GM21619 (cell line): ENCODE data around the gene TMEM240.

ENCODE experiments used
- ATAC-seq: cut with Tn5 transposase; IDR thresholded peaks from one replicate; pipeline ENCODE4 v1.9.1; 2021; ENCODE audit not compliant: unreplicated experiment

TMEM240 gene

DNA sequence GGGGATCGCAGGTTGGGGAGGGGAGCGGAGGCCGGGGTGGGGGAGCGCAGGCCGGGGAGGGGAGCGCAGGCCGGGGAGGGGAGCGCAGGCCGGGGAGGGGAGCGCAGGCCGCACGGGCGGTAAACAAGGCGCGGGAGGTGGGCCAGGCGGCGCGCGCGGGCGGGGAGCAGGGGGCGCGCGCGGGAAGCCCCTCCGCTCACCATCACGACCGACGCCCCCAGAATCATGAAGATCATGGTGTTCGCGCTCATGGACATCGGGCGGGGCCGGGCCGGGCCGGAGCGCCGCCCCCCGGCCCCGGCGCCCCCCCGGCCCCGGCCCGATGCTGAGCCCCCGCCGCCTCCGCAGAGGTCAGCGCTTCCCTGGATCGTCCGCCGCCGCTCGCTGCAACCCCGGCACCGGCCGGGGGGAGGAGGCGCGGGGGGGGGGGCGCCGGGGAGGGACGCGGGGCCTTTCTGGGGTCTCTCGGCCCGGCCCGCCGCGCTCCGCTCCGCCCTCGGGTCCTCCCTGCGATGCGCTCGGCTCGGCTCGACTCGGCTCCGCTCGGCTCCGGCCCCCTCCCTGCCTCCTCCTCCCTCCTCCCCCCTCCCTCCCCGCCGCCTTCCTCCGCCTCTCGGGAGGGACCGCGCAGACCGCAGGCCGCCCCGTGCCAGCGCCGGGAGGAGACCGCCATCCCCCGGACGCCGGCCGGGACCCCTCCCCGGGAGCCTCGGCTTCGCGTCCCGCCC lies at the start of gene TMEM240:
TMEM240 (minus strand) TSS at position 535 of the 728 bp plus-strand sequence; CDS start at position 257, 278 bp downstream.
- ATAC-seq, result no peak

DNA sequence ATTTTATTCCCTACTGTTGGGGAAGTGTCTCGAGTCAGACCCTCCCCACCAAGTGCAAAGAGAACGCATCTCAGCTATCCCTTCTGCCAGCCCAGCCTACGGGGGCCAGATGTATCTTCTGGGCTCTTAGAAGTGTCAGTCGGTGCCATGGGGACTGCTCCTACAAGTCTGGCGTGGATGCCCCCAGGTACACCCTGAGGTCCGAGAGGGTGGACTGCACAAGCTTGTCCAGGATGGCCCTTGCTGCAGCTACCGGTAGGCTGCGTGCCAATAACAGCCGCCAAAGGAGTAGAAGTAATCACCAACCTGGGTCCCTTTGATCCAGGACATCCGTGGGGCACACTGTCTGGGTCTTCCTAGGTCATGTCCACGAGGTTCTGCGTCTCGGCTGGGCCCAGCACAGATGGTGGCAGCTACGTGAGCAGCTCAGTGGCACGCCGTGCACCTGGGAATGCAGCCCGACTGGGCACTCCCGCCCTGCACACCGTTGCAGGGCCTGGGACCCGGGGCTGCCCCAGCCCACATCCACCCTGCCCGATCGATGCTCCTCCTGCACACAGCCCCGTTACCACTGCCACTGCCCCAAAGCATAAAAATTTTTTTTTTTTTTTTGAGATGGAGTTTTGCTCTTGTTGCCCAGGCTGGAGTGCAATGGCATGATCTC lies 43.1 kb upstream of the TMEM240 start:
- no peak for ATAC-seq

DNA sequence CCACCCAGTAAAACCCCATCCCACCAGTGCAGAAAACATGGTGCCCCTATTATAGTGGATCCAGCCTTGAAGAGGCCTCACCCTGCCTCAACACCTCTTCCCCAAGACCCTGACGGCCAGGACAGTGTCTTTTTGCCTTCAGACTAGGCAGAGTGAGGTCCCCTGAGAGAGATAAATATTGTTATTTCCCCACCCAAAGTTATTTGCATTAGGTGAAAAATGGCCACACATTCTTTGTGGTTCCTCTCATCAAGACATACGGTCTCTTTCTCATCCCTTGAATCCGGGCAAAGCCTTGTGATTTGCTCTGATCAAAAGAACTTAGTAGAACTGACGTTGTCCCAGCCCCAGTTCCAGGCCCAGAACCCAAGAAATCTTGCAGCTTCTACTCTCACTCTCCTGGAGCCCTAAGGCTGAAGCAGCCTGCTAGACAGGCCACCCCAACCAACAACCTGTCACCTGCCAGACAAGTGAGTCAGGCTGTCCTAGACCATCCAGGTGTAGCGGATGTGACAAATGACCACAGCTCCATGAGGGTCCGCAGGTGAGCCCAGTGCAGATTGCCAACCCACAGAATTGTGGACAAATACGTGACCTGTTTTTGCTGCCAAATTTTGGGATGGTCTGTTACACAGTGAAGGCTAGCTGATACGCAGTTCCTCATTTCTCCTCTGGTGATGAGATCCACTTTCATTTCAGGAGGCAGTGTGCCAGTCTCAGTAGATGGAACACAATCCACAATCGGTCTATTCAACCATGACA lies 42.3 kb upstream of the TMEM240 start:
- ATAC-seq, result no peak

DNA sequence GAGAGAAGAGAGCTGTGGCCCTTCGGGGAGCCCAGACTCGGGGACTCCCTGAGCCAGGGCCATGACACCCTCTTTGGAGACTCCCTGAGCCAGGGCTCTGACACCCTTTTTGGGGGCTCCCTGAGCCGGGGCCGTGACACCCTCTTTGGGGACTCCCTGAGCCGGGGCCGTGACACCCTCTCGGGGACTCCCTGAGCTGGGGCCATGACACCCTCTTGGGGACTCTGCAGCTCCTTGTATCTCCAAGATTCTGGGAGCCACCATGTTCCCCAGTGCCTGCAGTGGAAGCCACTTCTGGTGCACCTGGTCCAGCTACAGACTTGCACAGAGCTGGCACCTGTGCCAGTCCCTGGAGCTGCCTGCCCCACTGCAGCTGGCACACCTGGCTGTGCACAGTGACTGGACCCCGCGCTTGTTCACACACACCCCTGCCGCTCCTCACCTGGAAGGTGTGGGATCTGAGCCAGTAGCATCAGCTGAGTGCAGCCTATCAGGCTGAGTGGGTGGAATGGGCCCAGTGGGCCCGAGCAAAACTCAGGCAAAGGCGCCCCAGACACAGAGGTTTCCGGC lies 38.0 kb upstream of the TMEM240 start:
- ATAC-seq, result no peak

DNA sequence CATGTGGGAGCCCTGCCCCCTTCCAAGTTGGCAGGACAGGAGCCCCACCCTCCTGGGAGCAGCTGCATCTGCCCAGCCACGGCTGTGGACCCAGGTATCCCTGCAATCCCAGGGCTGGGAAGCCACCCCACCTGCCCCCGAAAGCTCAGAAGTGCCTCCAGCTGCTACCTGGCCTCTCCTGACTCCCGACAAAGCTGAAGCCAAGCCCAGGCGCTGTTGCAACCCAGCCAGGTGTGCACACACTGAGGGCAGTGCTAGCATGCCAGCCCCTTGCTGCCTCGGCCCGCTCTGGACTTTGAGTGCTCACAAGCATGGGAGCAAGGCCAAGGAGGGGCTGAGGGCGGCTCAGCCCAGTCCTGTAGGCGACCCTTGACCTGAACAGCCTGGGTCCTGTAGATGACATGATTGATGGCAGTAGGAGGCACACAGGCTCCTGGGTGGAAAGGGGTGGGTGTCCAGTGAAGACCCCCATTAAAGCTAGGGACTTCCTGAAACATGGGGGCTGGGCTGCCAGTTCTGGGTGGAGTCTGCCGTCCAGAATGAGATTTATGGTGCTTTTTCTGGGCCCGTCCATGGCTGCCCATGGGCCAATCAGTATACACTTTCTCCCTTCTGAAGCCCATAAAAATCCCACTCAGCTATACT lies 37.1 kb upstream of the TMEM240 start:
- ATAC-seq, result no peak

DNA sequence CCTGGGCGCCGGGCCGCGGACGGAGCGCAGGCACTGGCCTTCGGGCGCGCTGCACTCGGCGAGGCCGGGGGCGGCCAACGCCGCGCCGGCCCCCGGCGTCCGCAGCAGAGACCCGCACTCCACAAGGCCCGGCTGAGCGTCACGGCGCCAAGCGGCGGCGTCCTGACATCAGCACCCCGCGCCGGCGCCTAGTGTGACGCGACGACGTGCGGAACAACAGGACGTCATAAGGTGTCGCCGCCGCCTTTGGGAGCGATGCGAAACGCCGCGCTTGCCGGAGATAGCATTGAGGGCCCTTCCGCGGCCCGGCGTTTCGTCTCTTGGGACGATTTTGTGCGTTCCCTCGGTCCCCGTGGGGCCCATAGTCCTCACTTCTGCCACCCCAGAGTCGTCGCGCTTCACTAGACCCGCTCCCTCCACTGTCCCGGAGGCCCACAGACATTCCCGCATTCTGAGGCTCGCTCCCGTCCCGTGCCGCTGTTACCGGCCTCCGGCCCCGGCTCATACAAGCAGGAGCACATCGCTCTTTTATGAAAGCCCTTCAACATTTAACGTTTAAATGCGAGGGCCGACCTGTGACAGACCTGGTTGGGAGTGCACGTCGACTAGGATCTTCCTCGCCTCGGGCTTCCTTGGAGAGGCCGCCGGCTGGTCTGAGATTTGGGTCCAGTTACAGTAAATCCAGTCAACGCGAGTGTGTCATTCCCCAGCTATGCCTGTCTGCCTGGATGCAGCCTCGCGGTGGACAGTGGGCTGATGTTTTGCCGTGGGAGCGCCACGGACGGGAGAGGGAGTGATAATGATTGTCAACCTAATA lies 34.5 kb upstream of the TMEM240 start, which contains the start of gene SSU72:
SSU72 (minus strand) TSS at position 143 of the 817 bp plus-strand sequence. CDS start 306 bp downstream, outside the sequence.
- peak; percentile 72 for ATAC-seq

DNA sequence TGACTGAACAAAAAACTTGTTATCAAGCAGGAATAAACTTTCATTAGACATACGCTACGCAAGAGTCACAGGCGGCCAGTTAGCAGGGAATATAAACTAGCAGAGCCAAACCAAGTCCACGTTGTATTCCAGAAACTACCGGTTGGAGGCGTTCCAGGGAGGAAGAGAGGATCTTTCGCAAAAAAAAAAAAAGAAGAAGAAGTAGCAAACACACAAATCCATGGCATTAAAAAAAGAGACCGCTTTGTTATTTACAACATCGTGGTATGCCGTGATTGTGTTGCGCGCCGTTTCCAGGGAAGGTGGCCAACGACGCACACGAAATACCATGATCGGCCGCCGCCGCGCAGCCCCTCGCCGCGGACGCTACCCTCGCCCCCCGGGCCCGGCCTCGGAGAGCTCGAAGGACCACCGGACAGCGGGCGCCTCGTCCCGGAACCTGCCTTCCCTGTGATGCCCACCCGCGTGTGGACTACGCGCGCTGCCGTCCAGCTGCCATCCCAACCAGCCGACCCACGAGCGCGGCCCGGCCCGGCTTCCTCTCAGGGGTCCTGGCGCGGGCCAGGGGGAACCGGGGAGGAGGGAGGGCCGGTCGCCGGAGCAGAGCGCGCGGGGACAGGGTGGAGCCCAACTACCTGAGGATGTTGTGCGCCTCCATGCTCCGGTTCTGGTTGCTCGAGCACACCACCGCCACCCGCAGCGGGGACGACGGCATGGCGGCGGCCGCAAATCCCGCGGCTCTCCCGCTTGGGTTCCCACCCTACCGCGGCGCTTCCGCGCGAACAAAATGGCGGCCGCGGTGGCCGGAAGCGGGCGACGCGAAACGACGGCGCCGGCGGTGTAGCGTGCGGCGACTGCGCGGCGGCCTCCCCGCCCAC lies 33.7 kb upstream of the TMEM240 start:
- peak; percentile 51 for ATAC-seq

DNA sequence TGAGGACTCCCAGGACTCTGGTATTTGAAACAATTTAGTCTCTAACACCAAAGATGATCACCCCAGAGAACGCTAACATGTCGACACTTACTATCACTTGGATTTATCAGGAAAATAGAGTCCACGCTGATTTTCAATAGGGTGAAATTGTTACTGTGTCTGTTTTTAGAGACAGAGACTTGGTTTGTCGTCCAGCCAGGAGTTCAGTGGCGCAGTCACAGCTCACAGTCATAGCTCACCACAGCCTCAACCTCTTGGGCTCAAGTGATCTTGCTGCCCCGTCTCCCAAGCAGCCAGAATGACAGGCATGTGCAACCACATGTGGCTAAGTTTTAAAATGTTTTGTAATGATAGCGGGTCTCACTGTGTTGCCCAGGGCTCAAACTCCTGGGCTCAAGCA lies 28.9 kb upstream of the TMEM240 start:
- ATAC-seq, result no peak

DNA sequence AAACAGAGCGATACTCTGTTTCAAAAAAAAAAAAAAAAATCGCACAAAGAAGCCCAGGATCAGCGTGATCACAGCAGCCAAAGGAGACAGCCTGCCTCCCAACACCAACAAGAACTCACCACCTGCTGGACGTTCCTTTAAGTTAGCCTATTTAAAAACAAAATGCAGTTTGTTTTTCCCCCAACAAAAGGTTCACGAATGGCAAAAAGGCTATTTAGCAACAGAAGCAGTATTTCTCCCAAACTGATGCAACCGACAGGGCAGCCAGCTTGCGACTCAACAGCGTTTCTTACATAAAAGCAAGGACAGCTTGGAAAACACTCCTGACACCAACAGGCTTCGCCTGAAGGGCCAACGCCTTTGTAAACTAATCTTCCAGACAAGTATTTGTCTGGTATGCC lies 27.5 kb upstream of the TMEM240 start:
- ATAC-seq, result no peak

DNA sequence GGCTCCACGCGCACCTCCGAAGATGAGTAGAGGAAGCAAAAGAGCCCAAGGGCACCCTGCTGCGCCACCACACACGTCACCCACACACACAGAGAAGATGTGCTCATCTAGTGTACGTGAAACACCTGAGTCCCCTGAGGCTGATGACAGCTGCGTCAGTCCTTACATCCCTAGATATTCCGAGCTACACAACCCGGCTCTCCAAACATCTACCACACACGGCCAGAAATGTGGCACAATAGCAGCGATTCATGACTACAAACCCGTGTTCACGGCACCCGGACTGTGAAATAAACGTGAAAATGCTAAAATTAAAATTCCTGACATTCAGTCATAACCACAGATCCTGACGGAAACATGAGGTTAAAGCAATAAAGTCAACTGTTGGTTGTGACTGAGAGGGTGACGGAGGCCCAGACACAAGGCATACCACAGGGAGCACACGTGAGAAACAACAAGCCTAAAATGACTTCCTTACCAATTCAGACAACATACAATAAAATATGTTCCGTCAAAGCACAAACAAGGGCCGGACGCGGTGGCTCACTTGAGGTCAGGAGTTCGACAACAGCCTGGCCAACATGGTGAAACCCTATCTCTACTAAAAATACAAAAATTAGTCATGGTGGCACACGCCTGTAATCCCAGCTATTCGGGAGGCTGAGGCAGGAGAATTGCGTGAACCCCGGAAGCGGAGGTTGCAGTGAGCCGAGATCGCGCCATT lies 26.9 kb upstream of the TMEM240 start:
- ATAC-seq, result no peak

DNA sequence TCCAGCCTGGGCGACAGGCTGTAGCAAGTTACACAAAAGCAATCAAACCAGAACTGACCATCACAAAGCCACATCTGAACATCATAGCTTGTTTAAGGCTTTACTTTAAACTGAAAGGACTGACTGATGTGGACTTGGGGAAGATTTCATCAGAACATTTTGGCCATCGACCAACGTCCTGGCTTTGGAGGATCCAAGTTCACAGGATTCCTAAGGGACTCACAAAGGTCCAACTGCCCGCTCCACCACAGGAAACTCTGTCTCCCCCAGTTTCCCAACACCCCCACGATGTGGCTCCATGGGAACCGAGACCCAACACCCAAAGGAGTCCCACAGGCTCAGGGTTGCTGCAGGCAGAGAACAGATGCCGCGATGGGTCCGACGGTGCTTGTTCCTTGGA lies 24.9 kb upstream of the TMEM240 start:
- ATAC-seq, result no peak

DNA sequence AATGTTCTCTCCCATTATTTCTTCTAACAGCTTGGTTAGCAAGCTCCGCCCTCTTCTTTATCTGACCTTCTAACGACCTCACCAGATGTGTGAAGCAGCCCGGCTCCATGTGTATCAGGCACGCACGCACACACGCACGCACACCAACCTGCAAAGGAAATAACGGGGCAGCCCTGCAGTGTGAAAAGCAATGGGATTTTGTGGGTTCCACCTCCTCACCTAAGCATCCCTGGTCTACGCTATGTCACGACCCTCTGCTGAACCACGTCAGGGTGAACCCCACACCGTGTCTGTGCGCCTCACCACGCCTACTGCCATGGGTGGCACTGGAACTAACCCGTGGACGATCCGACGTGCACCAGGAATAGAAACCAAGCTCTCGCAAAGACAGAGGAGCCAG lies 23.8 kb upstream of the TMEM240 start:
- no peak for ATAC-seq

DNA sequence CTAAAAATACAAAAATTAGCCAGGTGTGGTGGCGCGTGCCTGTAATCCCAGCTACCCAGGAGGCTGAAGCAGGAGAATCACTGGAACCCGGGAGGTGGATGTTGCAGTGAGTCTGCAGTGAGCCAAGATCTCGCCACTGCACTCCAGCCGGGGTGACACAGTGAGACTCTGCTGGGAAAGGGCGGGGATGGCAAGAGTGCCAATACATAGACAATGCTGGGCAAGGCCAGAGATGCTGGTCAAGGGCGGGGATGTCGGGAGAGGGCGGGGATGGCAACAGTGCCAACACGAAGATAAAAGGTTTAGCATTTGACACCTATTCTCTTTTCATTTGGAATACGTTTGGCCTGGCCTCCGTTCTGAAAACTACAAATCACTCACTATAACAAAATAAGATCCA lies 23.3 kb upstream of the TMEM240 start:
- no peak for ATAC-seq

DNA sequence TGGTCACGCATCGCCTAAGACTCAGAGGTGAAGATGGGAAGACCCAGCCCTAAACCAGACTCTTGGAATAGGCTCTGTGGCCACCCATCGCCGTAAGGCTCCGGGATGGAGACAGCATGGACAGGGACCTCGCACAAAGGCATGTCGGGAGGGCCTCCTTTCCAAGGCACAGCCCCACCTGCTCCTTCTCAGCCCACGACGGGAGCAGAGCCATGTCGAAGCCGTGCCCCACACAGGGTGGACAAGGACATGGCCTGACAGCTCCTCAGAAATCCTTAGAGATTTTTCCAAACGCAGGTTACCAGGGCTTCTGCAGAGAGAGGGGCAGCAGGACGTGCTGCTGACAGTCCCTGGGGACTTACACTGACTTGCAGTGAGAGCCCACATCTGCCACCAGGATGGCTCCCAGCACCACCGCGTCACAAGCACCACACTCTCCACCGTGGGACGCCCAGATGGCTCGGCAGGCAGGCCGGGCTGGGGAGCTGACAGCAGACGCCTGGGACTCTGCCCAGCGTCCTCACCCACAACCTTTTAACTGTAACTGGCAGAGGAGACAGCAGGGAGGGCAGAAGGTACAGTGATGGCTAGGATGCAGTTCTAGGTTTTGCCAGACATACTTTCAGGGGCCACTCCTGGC lies 22.3 kb upstream of the TMEM240 start:
- no peak for ATAC-seq

DNA sequence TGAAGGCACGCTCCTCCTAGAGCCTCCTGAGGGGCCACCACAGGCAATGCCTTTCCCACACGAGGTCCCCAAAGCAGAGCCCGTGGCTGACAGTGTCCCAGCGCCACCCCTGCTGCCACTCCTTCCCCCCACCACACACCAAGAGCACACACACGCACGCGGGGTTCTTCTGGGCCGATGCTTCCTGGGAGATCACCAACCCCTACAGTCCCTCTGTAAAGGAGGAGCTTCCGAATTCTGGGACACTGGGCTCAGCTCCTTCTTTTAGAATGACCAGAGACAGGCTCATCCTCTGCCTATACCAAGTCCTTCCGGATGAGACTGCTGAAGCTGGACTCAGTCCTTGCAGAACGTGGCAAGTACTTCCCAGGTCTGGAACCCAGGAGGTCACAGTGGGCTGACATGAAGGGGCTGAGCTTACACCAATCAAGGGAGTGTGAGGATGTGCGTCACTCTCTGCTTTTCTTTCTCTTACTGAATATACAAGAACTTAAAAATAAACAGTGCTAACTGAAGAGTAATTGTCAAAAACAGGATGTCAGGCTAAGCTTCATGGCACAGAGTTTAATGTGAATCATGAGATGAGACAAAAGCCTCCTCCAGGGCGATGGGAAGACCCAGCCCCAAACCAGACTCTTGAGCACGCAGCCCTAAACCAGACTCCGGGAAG lies 21.5 kb upstream of the TMEM240 start:
- ATAC-seq, result no peak

DNA sequence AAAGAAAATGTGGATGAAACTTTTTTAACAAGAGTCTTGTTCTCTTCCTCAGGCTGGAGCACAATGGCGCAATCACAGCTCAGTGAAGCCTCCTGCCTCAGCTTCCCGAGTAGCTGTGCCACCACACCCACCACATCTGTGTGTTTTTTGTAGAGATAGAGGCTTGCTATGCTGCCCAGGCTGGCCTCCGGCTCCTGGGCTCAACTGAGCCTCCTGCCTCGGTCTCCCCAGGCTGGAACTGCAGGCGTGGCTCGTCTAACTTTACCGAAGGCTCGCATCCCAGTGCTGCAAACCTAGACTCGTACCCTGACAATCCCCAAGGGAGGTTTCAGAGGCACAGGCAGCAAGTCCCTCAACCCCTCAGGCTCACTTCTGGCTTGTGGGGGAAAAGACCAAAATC lies 19.8 kb upstream of the TMEM240 start:
- no peak for ATAC-seq

DNA sequence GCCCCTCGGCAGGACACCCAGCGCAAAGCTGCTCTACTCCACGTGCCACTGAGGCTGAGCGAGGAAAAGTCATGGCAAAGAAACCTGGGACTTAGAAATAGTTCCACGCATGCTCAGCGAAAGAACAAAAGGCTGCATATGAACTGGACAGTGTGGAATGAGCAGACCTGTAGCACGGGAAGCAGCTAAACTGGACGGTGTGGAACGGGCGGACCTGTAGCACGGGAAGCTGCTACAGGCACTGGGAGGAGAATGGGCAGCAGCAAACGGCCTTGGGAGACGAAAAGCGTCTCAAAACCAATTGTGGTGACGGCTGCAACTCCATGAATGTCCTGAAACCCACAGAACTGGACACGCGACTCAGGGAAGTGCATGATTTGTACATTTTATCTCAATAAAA lies 18.6 kb upstream of the TMEM240 start:
- ATAC-seq, result no peak

DNA sequence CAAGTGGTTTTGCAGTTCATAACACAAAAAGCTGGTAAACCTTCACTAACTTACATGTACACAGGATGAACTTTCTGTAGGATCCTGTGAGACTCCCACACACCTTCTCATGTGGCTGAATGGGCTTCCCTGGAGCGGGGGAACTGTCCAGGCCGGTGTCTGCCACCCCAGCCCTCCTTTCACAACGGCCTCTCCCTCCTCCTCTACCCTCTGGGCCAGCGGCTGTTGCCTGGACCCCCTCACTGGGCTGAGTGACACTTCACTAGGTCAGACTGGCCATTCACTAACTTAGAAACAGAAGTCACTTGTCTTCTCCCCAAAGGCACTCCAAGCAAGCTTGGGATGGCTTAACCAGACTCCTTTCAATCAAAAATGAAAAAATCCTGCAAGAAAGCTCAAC lies 18.2 kb upstream of the TMEM240 start:
- no peak for ATAC-seq
